Measurements from ENCODE around the gene PAK6.

- no peak for TF ChIP-seq CTCF (IDR thresholded peaks at IDR 0.05)
- TF ChIP-seq POLR2A (IDR thresholded peaks at IDR 0.05; ENCODE audit: low read depth): no peak
- TF ChIP-seq EP300 (IDR thresholded peaks at IDR 0.05): no peak
These were observed 20.2 kb downstream of the PAK6 start for GRCh38 chr15:40259021-40259420.
